A549 treated with Hydrocortisone at 1 μM for 4 hours (cell line): ENCODE results near the gene CEP120. TPM values are rescaled to one million over a fixed set of nuclear protein-coding genes. Genes with fewer than 3 reads are reported as not detected.

Source experiments
- total RNA-seq: library from RNA; stranded (reverse); fragments of 200-300 nt; extraction: Qiagen RNA extraction; gene quantifications from 5 replicates; pipeline ENCODE4 v1.2.3, GENCODE V29; 2022

The CEP120 gene
- 6.7 to 11.5 TPM (median 10.3 TPM) in 5 replicates for total RNA-seq

DNA sequence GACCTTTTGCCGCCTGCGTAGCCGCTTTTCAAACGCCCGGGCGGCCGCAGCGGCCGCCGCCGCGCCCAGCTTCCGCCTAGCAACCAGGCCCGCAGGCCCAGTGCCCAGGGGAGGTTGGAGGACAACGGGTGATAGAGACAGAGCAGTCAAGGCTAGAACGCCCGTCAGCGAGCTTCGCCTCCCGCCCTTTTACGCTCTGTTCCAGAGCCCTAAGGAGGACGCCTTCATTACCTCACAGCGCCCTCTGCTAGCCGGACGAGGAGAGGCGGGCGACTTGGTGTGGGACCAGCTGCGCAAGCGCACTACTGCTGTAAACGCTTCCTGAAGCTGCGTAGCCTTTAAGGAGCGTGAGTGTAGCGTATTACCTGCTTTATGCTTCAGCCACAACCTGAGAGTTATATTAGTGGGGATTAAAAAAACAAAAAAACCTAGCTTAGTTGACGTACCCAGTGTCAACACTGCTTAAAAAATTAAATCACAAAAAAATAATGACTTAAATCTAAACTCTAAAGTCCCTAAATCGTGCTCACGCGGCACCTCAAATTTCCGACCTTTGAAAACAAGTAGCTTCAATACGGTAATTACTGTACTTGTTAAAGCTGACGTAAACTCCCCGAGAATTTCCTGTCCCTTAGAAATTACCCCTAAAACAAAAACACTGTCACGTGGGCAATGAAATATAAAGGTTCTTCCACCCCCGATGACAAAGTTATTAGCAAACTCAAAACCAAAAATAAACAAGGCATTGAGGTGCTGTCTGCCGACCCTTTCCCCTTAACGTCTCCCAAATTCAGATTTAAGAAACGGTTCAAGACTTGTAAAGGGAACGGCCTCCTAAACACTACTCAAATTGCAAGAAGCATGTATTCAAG is at the start of gene CEP120:
CEP120 (minus strand) TSS at position 126 of the 872 bp plus-strand sequence. CDS start 405 bp downstream, outside the sequence.

Other genes with a start within 250 kb of the CEP120 start
- 16.9 to 28.6 TPM (median 23.5 TPM) in 5 replicates for gene CSNK1G3, start 88.8 kb upstream of the CEP120 start, total RNA-seq